Right forelimb (tissue), 1 donor: ENCODE data around the gene LRMDA.
"Not testable (repeated sequence)": the region's sequence is repeated elsewhere in the genome, so short reads cannot be mapped to it uniquely, and the experiment has no call there.

Source experiments
- DNase-seq: peaks from one replicate; pipeline ENCODE4 v3.0.0-alpha.2; 2018

LRMDA gene

DNA sequence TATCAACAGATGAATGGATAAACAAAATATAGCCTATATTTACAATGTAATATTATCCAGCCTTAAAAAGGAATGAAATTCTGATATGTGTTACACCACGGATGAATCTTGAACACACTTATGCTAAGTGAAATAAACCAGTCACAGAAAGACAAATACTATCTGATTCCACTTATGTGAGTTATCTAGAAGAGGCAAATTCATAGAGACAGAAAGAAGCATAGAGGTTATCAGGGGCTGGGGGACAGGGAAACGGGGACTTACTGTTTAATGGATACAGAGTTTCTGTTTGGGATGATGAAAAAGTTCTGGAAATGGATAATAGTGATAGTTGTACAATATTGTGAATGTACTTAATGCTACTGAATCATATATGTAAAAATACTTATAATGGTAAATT, 329.9 kb downstream of the LRMDA start:
- DNase-seq = no peak

DNA sequence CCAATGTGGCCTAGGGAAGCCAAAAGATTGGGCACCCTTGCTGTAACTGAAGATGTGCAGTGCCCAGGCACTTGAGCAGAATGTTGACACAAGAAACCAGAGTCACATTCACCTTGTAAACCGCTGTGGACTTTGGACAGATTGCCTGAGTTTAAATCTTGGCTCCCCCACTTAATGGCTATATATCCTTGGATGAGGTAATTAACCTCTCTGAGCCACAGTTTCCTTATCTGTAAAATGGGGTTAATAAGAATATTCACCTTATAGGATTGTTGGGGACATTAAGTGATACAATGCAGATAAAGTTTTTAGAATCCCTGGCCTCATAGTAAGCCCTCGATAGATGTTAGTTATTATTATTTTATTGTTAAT, 331.0 kb downstream of the LRMDA start:
- no peak for DNase-seq

DNA sequence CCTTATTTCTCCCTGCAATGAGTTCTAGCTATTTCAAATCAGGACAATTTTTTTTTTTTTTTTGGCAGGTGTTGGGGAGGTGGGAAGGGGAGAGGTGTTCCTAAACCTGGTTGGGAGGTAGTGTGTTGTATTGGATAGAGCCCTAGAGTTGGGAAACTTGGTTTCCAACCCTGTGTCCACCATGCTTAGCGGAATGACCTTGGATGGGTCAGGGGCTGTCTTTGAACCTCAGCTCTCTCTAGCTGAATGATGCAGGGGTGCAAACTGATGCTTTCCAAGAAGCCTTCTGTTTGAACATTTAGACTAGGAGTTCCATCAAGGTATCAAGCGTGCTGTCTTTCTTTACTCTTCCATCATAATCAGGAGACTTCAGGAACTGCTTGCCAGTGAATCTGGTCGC, 332.2 kb downstream of the LRMDA start:
- DNase-seq = no peak

DNA sequence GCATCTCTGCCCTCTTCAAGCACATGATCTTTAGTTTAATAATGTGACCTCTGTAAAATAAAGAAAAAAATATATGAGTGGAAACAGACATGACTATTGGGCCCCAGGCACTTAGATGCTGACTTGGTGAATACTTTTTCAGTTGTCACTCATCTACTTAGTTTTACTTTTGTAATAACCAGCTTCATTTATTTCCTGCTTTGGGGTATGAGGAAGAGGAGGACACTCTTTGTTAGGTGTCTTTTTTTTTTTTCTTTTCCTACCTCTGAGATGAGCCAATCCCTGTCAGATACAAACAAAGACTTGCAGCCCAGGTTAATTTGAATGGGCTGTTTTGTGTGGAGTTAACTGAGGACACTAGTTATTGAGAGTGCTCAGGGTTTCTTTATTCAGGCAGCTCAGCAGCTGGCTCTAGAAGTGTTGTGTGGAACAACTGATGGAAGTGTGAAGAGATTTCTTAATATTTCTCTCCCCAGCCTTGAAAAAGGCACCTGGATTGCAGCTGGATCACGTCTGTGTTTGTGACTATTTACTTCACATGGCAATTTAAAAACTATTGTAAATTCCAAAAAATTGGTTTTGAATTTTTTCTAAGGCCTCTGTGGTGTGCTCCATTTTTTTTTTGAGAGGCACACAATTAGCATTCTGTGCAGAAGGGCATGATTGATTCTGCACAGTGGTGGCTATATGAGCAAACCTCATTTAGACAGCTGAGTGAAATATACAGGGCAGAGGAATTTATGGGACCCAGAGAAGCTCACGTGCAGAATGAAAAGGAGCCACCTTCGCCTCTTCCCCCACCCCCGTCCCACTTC, 333.8 kb downstream of the LRMDA start:
- no peak for DNase-seq

DNA sequence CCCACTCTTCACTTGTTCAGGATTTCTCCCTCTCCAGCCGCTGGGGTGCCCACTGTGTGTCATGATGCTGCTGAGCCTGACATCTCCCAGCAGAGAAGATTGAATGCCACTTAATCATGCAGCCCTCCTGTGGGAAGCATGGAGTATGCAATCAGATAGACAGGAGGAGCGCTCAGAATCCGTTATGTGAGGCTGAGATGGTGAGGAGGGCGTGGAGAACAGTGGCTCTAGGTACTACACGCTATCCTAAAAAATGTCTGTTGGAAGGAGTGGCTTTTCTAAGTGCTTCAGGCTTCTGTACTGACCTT, 334.3 kb downstream of the LRMDA start:
- no peak for DNase-seq

DNA sequence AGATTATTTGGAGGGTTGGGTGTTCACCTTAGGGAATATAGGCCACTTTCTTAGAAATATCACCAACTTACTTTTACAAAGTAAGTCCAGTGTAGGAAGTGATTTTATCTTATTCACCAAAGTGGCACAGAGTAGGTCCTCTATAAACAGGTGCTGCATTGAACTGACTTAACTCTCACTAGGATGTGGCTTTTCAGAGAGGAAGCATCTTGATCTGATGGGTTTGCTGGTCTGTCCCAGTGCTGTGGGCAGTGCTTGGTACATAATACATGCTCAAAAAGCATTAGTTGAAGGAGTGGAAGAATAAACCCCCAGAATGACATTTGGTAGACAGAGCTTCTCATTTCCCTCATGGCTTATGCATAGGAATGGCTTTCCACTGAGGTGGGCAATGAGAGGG, 334.7 kb downstream of the LRMDA start:
- DNase-seq = no peak

DNA sequence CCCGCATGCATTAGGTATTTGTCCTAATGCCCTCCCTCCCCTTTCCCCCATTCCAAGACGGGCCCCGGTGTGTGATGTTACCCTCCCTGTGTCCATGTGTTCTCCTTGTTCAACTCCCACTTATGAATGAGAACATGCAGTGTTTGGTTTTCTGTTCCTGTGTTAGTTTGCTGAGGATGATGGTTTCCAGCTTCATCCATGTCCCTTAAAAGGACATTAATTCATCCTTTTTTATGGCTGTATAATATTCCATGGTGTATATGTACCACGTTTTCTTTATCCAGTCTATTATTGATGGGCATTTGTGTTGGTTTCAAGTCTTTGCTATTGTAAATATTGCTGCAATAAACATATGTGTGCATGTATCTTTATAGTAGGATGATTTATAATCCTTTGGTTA, 335.3 kb downstream of the LRMDA start:
- DNase-seq = not testable (repeated sequence)

DNA sequence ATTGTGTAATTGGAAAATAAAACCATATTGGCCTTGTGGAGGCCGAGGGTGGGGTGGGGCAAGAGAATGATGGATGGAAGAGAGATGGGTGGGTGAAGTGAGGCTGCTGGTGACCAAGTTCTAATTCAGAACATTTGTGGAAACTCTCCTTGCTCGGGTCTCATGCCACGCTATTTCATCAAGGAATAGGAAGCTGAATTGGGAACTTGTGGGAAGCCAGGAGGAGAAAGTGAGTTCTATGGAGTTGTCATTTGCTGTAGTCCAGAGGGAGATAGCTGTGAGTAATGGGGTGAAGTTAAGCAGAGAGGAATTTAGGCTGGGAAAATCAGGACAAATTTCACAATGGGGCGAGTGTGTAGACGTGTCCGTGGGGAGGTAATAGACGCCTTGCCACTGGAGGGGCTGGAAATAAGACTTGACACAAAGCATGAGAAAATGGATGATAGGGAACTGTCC, 339.2 kb downstream of the LRMDA start:
- no peak for DNase-seq

DNA sequence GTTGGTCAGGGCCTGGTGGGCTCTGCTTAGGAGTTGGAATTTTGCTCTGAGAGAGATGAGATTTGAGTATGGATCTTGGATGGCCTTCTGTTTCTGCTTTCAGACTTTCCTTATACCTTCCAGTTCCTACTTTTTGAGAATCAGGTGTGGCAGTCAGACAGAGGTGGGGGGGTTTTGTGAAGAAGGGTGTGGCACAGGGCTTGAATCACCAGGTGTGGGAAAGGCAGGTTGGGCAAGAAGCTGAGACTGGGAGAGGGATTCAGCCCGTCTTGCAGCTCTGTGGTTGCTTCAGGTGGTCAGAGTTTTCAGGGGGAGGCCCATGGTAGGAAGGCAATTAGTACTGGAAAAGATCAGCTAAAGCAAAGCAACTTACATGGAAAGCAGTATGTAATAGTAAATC, 340.2 kb downstream of the LRMDA start:
- no peak for DNase-seq

DNA sequence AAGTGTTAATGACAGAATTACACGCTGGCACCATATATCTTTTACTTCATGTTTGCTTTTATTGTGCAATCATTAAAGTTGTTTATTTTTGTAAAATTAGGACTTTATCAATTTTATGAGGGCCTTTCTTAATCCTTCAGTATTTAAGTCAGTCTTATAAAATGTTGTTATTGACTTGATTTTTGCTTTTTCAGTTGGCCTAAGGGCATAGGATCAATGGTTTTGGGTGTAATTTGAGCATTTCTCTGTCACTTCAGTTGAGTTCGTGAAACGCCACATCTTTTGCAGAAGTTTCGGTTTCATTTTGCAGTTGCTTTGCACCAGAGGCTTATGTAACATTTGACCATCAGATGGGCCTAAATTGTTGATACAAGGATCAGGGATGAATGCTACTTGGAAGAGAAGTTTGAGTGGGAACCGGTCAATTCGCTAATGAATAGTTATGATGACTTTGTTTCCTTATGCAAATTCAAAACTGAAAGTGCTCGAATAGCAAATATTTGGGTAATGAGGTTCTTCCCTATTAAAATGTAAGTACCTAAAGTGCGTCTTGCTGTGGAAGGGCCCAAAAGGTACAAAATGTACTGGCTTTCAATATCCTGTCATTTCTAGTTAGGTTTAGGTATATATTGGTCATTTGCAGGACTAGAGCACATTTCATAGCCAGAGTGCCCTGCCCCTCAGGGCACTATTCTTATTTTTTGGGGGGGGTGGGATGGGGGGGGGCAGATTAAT, 340.9 kb downstream of the LRMDA start:
- no peak for DNase-seq

DNA sequence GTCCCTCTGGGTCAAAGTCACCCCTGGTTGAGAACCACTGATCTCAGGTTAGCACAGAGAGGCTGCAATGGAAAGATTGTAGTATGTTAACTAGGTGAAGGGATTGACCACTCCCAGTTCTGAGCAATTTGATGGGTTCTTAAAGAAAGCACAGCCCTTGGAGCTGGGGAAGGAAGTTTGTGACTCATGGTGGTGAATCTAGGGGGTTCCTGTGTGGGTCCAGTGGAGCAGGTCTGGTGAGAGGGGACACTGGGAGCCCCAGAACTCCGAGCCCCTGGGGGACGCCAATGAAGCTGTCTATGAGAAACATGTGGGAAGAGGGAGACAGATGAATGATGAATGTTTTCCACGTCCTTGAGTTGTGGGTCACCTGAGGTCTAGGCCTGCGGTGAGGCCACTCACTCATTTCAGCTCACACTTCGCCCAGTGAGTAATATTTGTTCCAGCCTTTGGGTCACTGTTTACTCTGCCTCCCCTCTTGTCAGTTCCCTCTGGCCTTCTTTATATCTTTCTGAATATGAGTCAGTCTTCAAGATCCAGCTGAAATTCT, 341.9 kb downstream of the LRMDA start:
- DNase-seq = no peak

DNA sequence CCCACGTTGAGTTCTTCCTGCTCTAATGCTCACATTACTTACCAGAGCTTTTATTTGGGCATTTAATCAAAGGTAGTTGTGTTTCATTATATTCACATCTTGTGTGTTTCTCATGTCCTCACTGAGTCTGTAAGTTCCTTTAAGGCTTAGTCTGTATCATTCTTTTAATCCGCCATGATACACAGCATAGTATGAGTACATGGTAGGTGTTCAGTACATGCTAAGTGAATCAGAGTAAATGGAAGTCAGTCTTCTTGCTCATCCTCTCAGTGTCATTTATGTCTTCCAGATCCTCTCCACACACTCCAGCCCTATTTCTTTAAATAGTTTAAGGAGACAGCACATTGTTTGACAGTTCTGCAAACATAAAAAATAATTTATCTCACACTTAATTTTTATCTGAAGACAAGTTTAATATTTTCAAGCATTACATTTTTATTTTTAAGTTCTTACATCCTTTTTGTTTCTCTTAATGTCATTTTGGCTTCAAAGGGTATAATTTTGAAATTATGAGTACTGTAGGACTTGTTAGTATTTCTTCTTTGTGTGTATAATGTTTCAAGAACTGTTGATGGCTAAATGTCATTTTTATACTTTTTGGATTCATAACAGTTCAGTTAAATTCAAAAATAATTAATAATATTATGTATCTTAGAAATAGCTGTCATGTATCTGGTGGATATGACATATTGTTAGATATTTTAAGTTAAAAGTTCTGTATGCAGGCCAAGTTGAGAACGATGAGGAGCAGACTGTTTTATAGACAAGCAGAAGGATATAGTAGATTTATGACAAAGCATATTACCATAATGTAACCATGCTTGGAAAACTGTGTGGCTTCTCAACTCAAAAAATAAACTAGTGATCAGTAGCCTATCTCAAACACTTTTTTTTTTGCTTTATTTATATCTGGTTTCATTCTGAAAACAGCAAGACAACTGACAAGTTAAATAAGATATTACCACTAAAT, 342.7 kb downstream of the LRMDA start:
- DNase-seq = no peak

DNA sequence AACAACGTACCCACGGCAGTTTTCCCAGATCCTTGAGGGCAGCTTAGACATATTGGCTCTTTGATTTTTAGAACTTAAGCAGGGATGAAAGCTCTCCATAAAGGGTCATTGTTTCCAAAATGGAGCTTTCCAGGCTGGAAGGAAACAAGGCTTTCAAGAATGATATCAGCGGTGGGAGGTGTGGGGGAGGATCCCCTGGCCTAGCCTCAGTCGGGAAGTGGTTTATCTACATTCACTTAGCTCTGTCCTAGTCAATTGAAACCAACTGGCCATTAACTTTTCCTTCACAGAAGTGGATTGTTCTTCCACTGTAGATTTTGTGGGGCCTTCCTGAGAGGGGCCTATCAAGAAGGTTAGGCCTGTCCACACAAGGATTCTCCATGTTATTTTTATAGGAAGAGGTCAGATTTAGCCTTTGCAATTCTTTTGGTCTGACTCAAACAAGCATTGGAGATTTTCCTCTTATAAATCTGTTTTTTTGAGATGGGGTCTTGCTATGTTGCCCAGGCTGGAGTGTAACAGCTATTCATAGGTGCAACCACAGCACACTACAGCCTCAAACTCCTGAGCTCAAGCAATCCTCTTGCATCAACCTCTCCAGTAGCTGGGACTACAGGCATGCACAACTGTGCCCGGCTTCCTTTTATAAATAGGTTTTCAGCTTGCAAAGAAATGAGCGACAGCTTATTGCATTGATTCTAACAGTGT, 343.5 kb downstream of the LRMDA start:
- DNase-seq = no peak

DNA sequence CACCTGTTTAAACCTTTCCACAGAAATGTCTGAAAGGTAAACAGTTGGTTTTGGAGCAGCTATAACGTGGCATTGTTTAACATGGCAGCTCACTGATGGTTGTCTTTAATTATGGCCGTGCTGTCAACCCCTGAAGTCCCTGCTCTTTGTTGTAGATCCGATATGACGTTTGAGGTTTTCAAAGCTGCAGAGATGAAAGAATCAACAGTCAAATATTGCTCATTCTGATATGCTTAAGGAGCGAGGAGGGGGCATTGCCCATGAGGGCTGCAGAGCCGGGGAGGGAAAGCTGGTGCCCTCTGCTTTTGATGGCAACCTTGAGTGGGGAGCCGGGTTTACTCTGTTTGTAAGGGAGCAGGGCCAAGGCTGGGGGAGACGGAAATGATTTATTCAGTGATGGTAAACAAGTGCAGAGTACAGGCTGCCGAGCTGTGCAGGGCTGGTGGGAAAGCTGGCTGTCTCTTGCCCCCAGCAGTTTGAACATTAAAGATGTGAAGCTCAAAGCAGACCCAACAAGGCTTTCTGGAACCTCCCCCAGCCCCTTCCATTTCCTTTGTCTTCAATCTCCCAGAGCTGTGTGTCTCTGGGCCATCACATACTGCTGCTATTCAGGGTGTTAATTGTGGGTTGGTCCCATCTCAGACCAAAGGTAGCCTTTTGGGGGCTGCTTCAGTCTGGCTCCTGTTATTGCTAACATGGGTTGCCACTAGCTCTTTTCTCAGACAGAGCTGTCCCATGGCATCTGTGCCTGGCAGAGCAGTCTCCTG, 345.5 kb downstream of the LRMDA start:
- no peak for DNase-seq

DNA sequence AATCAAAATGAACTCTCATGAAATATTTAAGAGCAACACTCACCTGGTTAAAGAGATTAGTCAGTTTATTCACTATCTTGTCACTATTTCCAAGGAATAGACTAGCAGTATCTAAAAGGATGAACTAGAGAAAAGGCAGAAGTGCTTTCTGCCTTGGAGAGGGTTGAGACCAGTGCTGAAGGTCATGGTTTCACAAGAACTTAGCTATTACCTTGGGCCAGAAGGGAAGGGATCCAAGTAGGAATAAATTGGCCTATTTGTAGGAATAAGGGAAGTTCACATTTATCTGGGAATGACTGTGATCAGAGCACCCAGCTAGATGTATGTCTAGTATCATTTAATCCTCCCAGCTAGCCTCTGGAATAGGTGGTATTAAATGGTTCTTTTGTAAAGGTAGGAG, 347.2 kb downstream of the LRMDA start:
- DNase-seq = no peak

DNA sequence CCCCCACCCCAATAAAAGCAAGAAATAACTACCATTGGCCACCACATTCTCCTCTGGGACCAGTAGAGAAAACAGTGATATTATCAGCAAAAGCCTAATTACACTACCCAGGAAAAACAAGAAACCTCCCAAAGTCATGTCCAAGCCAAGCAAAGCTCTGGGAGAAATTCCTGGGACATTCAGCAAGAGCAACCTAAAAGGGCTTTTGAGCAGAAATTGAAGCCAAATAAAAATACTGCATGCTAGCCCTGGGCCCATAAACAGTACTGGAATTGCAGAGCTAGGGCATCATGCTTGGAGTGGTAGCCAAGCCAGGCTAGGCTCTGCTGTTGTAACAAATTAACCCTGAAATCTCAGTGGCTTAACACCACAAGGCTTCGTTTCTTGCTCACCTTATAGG, 347.9 kb downstream of the LRMDA start:
- DNase-seq = no peak

DNA sequence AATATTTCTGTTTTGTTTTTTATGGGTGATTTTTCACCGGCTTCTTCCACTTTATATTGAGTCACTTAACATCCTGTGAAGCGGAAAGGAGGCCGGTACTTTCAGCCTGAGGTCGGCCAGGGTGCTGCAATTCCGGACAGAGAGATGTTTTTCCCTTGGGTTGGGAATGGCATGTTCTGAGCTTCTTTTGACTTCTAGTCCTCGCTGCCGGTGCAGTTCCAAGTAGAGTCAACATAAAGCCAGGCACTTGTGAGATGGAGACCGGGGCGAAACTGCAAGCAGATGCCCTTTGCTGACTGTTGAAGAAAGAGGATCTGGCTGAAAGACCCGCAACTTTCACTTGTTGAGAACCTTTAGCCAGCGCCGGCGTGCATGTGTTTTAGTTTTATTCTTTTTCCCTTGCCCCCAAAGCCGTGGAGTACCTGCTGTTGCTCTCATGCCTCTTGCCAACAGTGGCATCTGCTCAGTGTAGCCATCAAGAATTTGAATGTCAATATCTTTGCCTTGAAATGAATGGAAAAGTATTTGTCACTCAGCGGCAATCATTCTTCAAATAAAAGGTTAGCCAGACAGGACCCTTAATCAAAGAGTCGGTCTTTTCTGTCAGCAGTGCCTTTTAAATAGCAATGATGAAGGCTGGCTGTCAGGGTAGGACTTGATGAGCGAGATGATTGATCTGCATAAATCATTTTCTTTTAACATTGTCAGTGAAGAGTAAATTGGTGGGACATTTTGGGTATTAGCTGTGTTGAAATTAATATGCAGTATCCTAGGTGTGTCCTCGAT, 351.2 kb downstream of the LRMDA start:
- DNase-seq = no peak

DNA sequence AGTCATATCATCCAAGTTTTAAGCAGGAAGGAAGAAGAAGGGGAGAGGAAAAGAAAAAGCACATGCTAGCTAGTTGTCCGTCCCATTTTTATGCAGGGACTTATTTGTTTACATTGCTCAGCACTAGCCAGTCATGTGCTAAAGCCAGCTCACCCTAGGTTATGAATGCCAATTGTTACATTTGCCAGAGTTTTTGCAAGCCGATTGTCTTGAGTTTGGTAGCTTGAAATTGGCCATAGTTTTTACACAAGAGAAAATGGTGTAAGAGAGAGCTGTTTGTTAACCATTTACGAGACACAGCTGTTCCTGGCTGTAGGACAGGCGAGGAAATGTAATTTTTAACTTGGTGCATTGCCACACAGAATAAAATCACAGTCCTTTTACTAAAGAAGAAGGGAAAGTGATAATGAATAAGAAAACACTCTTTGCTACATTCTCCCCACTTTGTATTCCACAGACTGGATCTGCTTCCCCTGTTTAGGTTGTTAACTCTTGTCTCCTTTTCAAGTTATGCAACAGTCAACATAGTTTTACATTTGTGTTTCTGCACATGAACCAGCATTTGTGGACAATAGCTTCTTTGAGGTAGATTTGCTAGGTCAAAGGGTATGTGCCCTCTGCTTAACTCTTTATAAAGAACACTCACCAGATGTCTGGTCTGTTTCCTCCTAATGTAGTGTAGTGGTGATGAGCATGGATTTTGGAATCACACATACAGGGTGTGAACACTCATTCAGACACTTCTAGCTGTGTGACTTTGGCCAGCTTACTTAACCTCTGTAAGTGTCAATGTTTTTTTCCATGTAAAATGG, 357.2 kb downstream of the LRMDA start:
- DNase-seq = no peak

DNA sequence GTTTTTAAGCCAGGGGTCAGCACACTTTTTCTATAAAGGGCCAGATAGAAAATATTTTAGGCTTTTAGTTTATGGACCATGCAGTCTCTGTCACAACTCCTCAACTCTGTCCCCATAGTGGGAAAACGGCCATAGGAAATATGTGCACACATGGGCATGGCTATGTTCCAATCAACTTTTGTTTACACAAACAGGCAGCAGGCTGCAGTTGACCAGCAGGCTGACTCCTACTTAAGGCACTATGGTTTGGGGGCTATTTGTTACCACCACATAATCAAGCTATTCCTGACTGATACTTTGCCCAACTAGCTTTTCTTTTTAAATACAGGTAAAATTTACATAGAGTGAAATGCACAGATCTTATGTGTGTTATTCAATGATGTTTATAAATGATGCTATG, 362.4 kb downstream of the LRMDA start:
- no peak for DNase-seq

DNA sequence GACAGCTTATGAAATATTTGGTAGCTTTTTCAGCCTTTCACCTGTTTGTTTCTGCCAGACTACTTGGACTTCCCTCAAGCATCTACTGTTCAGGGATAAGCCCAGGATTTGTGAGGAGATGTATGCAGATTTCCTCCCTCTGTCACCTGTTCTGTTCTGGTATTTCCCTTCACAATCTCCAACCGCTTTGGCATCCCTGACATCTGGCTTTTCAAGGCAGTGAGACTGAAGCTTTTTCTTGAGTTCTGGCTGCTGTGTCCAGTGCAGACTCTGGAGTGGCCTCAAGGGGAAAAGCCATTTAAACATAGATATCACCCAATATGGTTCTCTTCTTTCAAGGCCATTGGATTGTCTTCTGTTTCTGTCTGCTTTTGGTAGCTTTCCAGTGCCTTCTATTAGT, 369.7 kb downstream of the LRMDA start:
- no peak for DNase-seq
